SK-N-SH (cell line): ENCODE measurements around the gene CDHR3.

Experiments
- CTCF ChIP-seq: fragments of 200-600 bp; sonication (generic); IDR thresholded peaks from 2 replicates; pipeline ENCODE4 v1.6.1; 2017; ENCODE audit warnings: antibody characterized with exemption, mild to moderate bottlenecking, moderate library complexity
- FOXM1 ChIP-seq: IDR thresholded peaks from 2 replicates; pipeline ENCODE4 v1.4.0; 2012; ENCODE audit warnings: low read depth, mild to moderate bottlenecking
- GABPA ChIP-seq: IDR thresholded peaks from 2 replicates; pipeline ENCODE4 v1.4.0; 2012; ENCODE audit warnings: low read depth, mild to moderate bottlenecking
- MAX ChIP-seq: IDR thresholded peaks from 2 replicates; pipeline ENCODE4 v1.4.0; 2012; ENCODE audit warnings: low read depth
- MXI1 ChIP-seq: IDR thresholded peaks from 2 replicates; pipeline ENCODE4 v1.6.1; 2012; ENCODE audit warnings: mild to moderate bottlenecking, low read depth, low read length, improper control_type of control experiment
- NRF1 ChIP-seq: IDR thresholded peaks from 2 replicates; pipeline ENCODE4 v1.6.1; 2012; ENCODE audit warnings: low read depth, mild to moderate bottlenecking, low read length
- POLR2AphosphoS5 ChIP-seq: IDR thresholded peaks from 2 replicates; pipeline ENCODE4 v1.6.1; 2012; ENCODE audit warnings: low read depth, low read length
- RAD21 ChIP-seq: IDR thresholded peaks from 2 replicates; pipeline ENCODE4 v1.6.1; 2012; ENCODE audit warnings: mild to moderate bottlenecking, low read length
- SIN3A ChIP-seq: IDR thresholded peaks from 2 replicates; pipeline ENCODE4 v1.6.1; 2012; ENCODE audit warnings: low read depth, mild to moderate bottlenecking, low read length, moderate library complexity, borderline replicate concordance
- SMC3 ChIP-seq: IDR thresholded peaks from 2 replicates; pipeline ENCODE4 v1.6.1; 2012; ENCODE audit warnings: low read depth, low read length, improper control_type of control experiment
- TAF1 ChIP-seq: IDR thresholded peaks from 2 replicates; pipeline ENCODE4 v1.6.1; 2012; ENCODE audit warnings: low read depth, mild to moderate bottlenecking, low read length, moderate library complexity, borderline replicate concordance
- USF1 ChIP-seq: IDR thresholded peaks from 2 replicates; pipeline ENCODE4 v1.4.0; 2012; ENCODE audit warnings: low read depth, borderline replicate concordance
- USF2 ChIP-seq: fragments of 150-350 bp; IDR thresholded peaks from 2 replicates; pipeline ENCODE4 v1.6.1; 2017; ENCODE audit warnings: antibody characterized with exemption, low read length, low read depth, borderline replicate concordance
- ZBTB33 ChIP-seq: IDR thresholded peaks from 2 replicates; pipeline ENCODE4 v1.4.0; 2012; ENCODE audit warnings: low read depth, borderline replicate concordance

GRCh38 chr7:106073701-106074100 is 110.6 kb downstream of the CDHR3 start:
- TF ChIP-seq CTCF (no peak), MAX (no peak), USF1 (no peak), POLR2AphosphoS5 (no peak), MXI1 (no peak), SMC3 (no peak), RAD21 (no peak), FOXM1 (no peak), NRF1 (no peak), GABPA (no peak), USF2 (no peak), ZBTB33 (no peak), SIN3A (no peak), TAF1 (no peak)
